ENCODE data around the gene SEMA4C. TPM values are rescaled to one million over a fixed set of nuclear protein-coding genes. Genes with fewer than 3 reads are reported as not detected.

SEMA4C gene
- total RNA-seq, 2 experiments from 2014 or later: 0.06 to 0.19 TPM

- H3K27ac ChIP-seq (ENCODE audit: low read depth, low read length, poor library complexity, severe bottlenecking): no peak overlapping the region
- no TSS peak for BruUV-seq (replicated peaks)
- POLR2A ChIA-PET: interaction anchor here (0.7 kb wide), 1 partner anchor 27 kb away, joined by 3 read pairs; no protein-coding TSS in a partner anchor
- CTCF ChIA-PET (ENCODE audit: unreplicated experiment): no interaction called here
- no peaks in the 10 kb centered on the region for H3K79me2 ChIP-seq (ENCODE audit: insufficient read depth, low read depth, low read length)
- no peaks in the 10 kb centered on the region for H3K9me3 ChIP-seq (ENCODE audit: low read length)
- TF ChIP-seq, protein P1, sequence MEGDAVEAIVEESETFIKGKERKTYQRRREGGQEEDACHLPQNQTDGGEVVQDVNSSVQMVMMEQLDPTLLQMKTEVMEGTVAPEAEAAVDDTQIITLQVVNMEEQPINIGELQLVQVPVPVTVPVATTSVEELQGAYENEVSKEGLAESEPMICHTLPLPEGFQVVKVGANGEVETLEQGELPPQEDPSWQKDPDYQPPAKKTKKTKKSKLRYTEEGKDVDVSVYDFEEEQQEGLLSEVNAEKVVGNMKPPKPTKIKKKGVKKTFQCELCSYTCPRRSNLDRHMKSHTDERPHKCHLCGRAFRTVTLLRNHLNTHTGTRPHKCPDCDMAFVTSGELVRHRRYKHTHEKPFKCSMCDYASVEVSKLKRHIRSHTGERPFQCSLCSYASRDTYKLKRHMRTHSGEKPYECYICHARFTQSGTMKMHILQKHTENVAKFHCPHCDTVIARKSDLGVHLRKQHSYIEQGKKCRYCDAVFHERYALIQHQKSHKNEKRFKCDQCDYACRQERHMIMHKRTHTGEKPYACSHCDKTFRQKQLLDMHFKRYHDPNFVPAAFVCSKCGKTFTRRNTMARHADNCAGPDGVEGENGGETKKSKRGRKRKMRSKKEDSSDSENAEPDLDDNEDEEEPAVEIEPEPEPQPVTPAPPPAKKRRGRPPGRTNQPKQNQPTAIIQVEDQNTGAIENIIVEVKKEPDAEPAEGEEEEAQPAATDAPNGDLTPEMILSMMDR (conservative IDR thresholded peaks at IDR 0.05; ENCODE audit: low read length): peak; percentile 75
- TF ChIP-seq EZH2phosphoT487 (IDR thresholded peaks at IDR 0.05; ENCODE audit: borderline replicate concordance, low read depth, low read length): no peak
- no peak overlapping the region for H2AFZ ChIP-seq (ENCODE audit: low read length)
- H4K20me1 ChIP-seq (ENCODE audit: insufficient read depth, low read length): no peaks in the 10 kb centered on the region
- no peak for DNase-seq (ENCODE audit: low spot score)
- peak overlapping the region; percentile 61 for H3K4me3 ChIP-seq (ENCODE audit: low read depth, low read length, poor library complexity, severe bottlenecking)
- H3K36me3 ChIP-seq (ENCODE audit: insufficient read depth, low read length): no peaks in the 10 kb centered on the region
- intact Hi-C loops (cut with micrococcal nuclease; ENCODE audit: unreplicated experiment): no loop called here
- no peaks in the 10 kb centered on the region for H3K9me2 ChIP-seq (ENCODE audit: insufficient read depth, low read length)
- peaks cover 13% of the 10 kb centered on the region for H3K4me1 ChIP-seq (ENCODE audit: insufficient read depth, low read length, poor library complexity, severe bottlenecking)
- H3K4me2 ChIP-seq (ENCODE audit: low read length): peak overlapping the region; percentile 59
Observed at GRCh38 chr2:96868555-96869280, 1.2 kb downstream of the SEMA4C start.

GRCh38 chr2:96867756-96868554, 1.9 kb downstream of the SEMA4C start:
- H3K36me3 ChIP-seq (ENCODE audit: insufficient read depth, low read length): no peaks in the 10 kb centered on the region
- no peaks in the 10 kb centered on the region for H3K9me2 ChIP-seq (ENCODE audit: insufficient read depth, low read length)
- H3K4me1 ChIP-seq (ENCODE audit: insufficient read depth, low read length, poor library complexity, severe bottlenecking): peaks cover 13% of the 10 kb centered on the region
- no peak overlapping the region for H2AFZ ChIP-seq (ENCODE audit: low read length)
- H3K4me3 ChIP-seq (ENCODE audit: low read depth, low read length, poor library complexity, severe bottlenecking): no peak overlapping the region
- no peaks in the 10 kb centered on the region for H3K79me2 ChIP-seq (ENCODE audit: insufficient read depth, low read depth, low read length)
- TF ChIP-seq, protein P1 (conservative IDR thresholded peaks at IDR 0.05; ENCODE audit: low read length): no peak
- no peak for TF ChIP-seq EZH2phosphoT487 (IDR thresholded peaks at IDR 0.05; ENCODE audit: borderline replicate concordance, low read depth, low read length)
- BruUV-seq (replicated peaks): no TSS peak
- DNase-seq (ENCODE audit: low spot score): no peak
- no peak overlapping the region for H3K27ac ChIP-seq (ENCODE audit: low read depth, low read length, poor library complexity, severe bottlenecking)
- CTCF ChIA-PET (ENCODE audit: unreplicated experiment): interaction anchor here (1.3 kb wide), 1 partner anchor 10 kb away, joined by 4 read pairs; the partner anchor contains the start of gene ANKRD39
- intact Hi-C loops (cut with micrococcal nuclease; ENCODE audit: unreplicated experiment): no loop called here
- H3K9me3 ChIP-seq (ENCODE audit: low read length): no peaks in the 10 kb centered on the region
- POLR2A ChIA-PET: interaction anchor here (0.7 kb wide), 1 partner anchor 27 kb away, joined by 3 read pairs; no protein-coding TSS in a partner anchor
- no peaks in the 10 kb centered on the region for H4K20me1 ChIP-seq (ENCODE audit: insufficient read depth, low read length)
- H3K4me2 ChIP-seq (ENCODE audit: low read length): peak overlapping the region; percentile 59
